ENCODE data around the gene OLA1. TPM values are rescaled to one million over a fixed set of nuclear protein-coding genes. Genes with fewer than 3 reads are reported as not detected.

Gene OLA1
- polyA plus RNA-seq, 3 donors, result 24.9 to 72.3 (median 71.9) TPM

GRCh38 chr2:174121175-174121574, 127.2 kb downstream of the OLA1 start:
- H3K36me3 Mint-ChIP-seq, result peaks cover 19 to 32% of the 10 kb centered on the region in 2 donors
- no peak overlapping the region for H3K4me3 ChIP-seq (replicated peaks in 1 of 3; ENCODE audit: low read depth in 2 of 3, low read length in 3 of 3)
- H3K4me1 Mint-ChIP-seq, result no peaks in the 10 kb centered on the region
- H3K4me1 ChIP-seq (ENCODE audit: control insufficient read depth in 1 of 2, insufficient read depth in 2 of 2, low read length in 2 of 2), result no peaks in the 10 kb centered on the region
- no peak overlapping the region for H3K4me3 Mint-ChIP-seq
- H3K27me3 Mint-ChIP-seq (ENCODE audit: low read depth in 3 of 3), result peaks cover 0 to 3% (median 0%) of the 10 kb centered on the region in 3 donors
- no peaks in the 10 kb centered on the region for H3K27me3 ChIP-seq (ENCODE audit: control insufficient read depth in 2 of 2, insufficient read depth in 2 of 2, low read length in 2 of 2)
- H3K36me3 ChIP-seq (replicated peaks in 1 of 2; ENCODE audit: control insufficient read depth in 1 of 2, insufficient read depth in 2 of 2, low read length in 2 of 2), result peaks cover 0 to 18% of the 10 kb centered on the region in 2 donors
- no peaks in the 10 kb centered on the region for H3K79me2 ChIP-seq (ENCODE audit: insufficient read depth, low read length)
- no CpG with 5 or more reads among the region's 2 CpGs for WGBS (ENCODE audit: insufficient coverage)
- no peaks in the 10 kb centered on the region for H3K9me3 Mint-ChIP-seq
- H3K27ac Mint-ChIP-seq, result no peak overlapping the region
- no peak overlapping the region for H2AFZ ChIP-seq (ENCODE audit: insufficient read depth, low read depth, low read length, poor library complexity, severe bottlenecking)
- H3K27ac ChIP-seq (ENCODE audit: low read depth in 1 of 2, low read length in 2 of 2), result no peak overlapping the region
- DNase-seq, result no peak
- no peak overlapping the region for H3K9ac ChIP-seq (ENCODE audit: insufficient read depth, low read length, poor library complexity, severe bottlenecking)
- TF ChIP-seq CTCF (IDR thresholded peaks at IDR 0.05), result no peak
- H3K9me3 ChIP-seq (replicated peaks in 1 of 2; ENCODE audit: control insufficient read depth in 1 of 2, insufficient read depth in 1 of 2, low read length in 2 of 2), result no peaks in the 10 kb centered on the region
- H3K4me2 ChIP-seq (replicated peaks; ENCODE audit: extremely low read depth, low read length, poor library complexity, severe bottlenecking), result no peak overlapping the region
- no peaks in the 10 kb centered on the region for H4K20me1 ChIP-seq (ENCODE audit: insufficient read depth, low read length)
- intact Hi-C loops (cut with micrococcal nuclease), result no loop called here

GRCh38 chr2:174120346-174120745, 128.0 kb downstream of the OLA1 start:
- Histone ChIP-seq H2AFZ (ENCODE audit: insufficient read depth, low read depth, low read length, poor library complexity, severe bottlenecking) (no peak overlapping the region), H3K9ac (ENCODE audit: insufficient read depth, low read length, poor library complexity, severe bottlenecking) (no peak overlapping the region), H3K79me2 (ENCODE audit: insufficient read depth, low read length) (no peaks in the 10 kb centered on the region), H4K20me1 (ENCODE audit: insufficient read depth, low read length) (no peaks in the 10 kb centered on the region), H3K27me3 (ENCODE audit: control insufficient read depth in 2 of 2, insufficient read depth in 2 of 2, low read length in 2 of 2) (no peaks in the 10 kb centered on the region), H3K36me3 (replicated peaks in 1 of 2; ENCODE audit: control insufficient read depth in 1 of 2, insufficient read depth in 2 of 2, low read length in 2 of 2) (peaks cover 0 to 18% of the 10 kb centered on the region in 2 donors), H3K27ac (ENCODE audit: low read depth in 1 of 2, low read length in 2 of 2) (no peak overlapping the region), H3K4me1 (ENCODE audit: control insufficient read depth in 1 of 2, insufficient read depth in 2 of 2, low read length in 2 of 2) (no peaks in the 10 kb centered on the region), H3K9me3 (replicated peaks in 1 of 2; ENCODE audit: control insufficient read depth in 1 of 2, insufficient read depth in 1 of 2, low read length in 2 of 2) (no peaks in the 10 kb centered on the region), H3K4me2 (replicated peaks; ENCODE audit: extremely low read depth, low read length, poor library complexity, severe bottlenecking) (no peak overlapping the region), H3K4me3 (replicated peaks in 1 of 3; ENCODE audit: low read depth in 2 of 3, low read length in 3 of 3) (no peak overlapping the region)
- H3K9me3 Mint-ChIP-seq, result no peaks in the 10 kb centered on the region
- peaks cover 19 to 35% of the 10 kb centered on the region in 2 donors for H3K36me3 Mint-ChIP-seq
- no peak overlapping the region for H3K27ac Mint-ChIP-seq
- TF ChIP-seq CTCF (IDR thresholded peaks at IDR 0.05), result no peak
- no peak for DNase-seq
- intact Hi-C loops (cut with micrococcal nuclease), result no loop called here
- peaks cover 0 to 3% (median 0%) of the 10 kb centered on the region in 3 donors for H3K27me3 Mint-ChIP-seq (ENCODE audit: low read depth in 3 of 3)
- no peak overlapping the region for H3K4me3 Mint-ChIP-seq
- WGBS (ENCODE audit: insufficient coverage), result 100% methylated on average over 1 of the region's 2 CpGs
- H3K4me1 Mint-ChIP-seq, result no peaks in the 10 kb centered on the region
